AG04449 (cell line): Measurements from ENCODE around the gene ETV5.

Source experiments
- CTCF ChIA-PET: fragments of 350-600 bp; formaldehyde crosslinking; extraction: SDS; loops from one replicate; lab custom pipeline; 2021; ENCODE audit warnings: antibody characterized with exemption; lab: Yijun Ruan, JAX
- POLR2A ChIA-PET: fragments of 400-600, 350-600 bp; formaldehyde crosslinking; extraction: SDS; loops from one replicate; lab custom pipeline; 2020; ENCODE audit warnings: antibody characterized with exemption, inconsistent platforms; lab: Yijun Ruan, JAX
- DNase-seq: peaks from one replicate; pipeline ENCODE4 v3.0.0-alpha.2; 2010; ENCODE audit warnings: low read depth, low spot score
- H3K4me3 ChIP-seq: 2 replicates; pipeline ENCODE4 v1.5.1; 2011; ENCODE audit warnings: low read depth, mild to moderate bottlenecking, control low read depth, low read length
- CTCF ChIP-seq: IDR thresholded peaks from one replicate; pipeline ENCODE4 v1.5.1; 2011; ENCODE audit warnings: mild to moderate bottlenecking, moderate library complexity, low read length, control low read depth, inconsistent platforms; ENCODE audit not compliant: insufficient read depth; ENCODE audit errors: missing control alignments

Gene ETV5

GRCh38 chr3:186060222-186060621, 48.7 kb downstream of the ETV5 start:
- DNase-seq, result no peak
- no peak overlapping the region for H3K4me3 ChIP-seq
- ChIA-PET CTCF (interaction anchor here (0.8 to 1.1 kb wide), 2 partner anchors 8 to 16 kb away, joined by 3 read pairs; no protein-coding TSS in a partner anchor), POLR2A (no interaction called here)
- TF ChIP-seq CTCF, result no peak

DNA sequence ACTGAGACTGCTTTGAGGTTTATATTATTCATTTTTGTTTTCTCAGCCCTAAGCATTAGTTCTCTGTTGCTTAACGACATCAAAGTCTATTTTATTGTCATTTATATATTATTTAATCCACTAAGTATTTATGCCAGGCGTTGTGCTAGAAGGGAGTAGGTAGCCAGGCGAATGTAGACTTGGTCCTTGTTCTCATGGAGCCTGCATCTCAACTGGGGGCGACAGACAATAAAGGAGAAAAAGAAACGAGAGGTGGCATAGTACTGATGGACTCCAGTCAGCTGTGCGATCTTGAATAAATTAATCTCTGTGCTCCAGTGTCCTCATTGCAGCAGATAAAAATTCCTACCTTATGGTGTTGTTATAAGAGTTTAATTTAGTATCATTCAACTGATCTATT, 49.7 kb downstream of the ETV5 start:
- ChIA-PET POLR2A (no interaction called here), CTCF (no interaction called here)
- no peak for DNase-seq
- no peak for TF ChIP-seq CTCF
- no peak overlapping the region for H3K4me3 ChIP-seq

DNA sequence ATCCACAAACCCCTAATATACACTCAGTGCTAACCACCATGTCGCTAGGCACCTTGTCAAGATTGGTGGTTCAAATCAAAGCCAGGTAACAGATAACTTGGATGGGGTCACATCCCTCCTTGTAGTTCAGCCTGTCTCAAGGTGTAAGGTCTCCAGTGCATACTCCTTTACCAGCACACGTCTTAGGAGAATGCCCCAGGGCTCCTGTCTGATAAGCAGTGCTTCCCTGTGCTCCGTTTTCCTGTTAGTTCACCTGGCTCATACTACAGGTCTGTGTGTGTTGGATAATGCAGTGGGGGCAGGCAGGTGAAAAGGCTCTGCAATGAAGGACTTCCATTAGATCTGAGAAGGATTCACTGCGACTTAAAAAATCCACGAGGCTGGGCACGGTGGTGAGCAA, 50.7 kb downstream of the ETV5 start:
- no peak for DNase-seq
- no peak overlapping the region for H3K4me3 ChIP-seq
- CTCF ChIA-PET, result interaction anchor here (1.0 kb wide), 1 partner anchor 212 kb away, joined by 3 read pairs; no protein-coding TSS in a partner anchor
- POLR2A ChIA-PET, result no interaction called here
- no peak for TF ChIP-seq CTCF

GRCh38 chr3:186057594-186057993, 51.3 kb downstream of the ETV5 start:
- TF ChIP-seq CTCF, result no peak
- ChIA-PET POLR2A (no interaction called here), CTCF (interaction anchor here (1.0 kb wide), 1 partner anchor 213 kb away, joined by 3 read pairs; no protein-coding TSS in a partner anchor)
- no peak overlapping the region for H3K4me3 ChIP-seq
- peak; percentile 81 for DNase-seq

GRCh38 chr3:186054792-186055352, 54.0 kb downstream of the ETV5 start:
- TF ChIP-seq CTCF, result no peak
- DNase-seq, result no peak
- ChIA-PET CTCF (interaction anchor here (0.8 to 1.5 kb wide), 4 partner anchors 8 to 486 kb away, joined by 3 to 6 read pairs (median 4); no protein-coding TSS in a partner anchor), POLR2A (interaction anchor here (1.2 kb wide), 1 partner anchor 50 kb away, joined by 3 read pairs; no protein-coding TSS in a partner anchor)
- no peak overlapping the region for H3K4me3 ChIP-seq

DNA sequence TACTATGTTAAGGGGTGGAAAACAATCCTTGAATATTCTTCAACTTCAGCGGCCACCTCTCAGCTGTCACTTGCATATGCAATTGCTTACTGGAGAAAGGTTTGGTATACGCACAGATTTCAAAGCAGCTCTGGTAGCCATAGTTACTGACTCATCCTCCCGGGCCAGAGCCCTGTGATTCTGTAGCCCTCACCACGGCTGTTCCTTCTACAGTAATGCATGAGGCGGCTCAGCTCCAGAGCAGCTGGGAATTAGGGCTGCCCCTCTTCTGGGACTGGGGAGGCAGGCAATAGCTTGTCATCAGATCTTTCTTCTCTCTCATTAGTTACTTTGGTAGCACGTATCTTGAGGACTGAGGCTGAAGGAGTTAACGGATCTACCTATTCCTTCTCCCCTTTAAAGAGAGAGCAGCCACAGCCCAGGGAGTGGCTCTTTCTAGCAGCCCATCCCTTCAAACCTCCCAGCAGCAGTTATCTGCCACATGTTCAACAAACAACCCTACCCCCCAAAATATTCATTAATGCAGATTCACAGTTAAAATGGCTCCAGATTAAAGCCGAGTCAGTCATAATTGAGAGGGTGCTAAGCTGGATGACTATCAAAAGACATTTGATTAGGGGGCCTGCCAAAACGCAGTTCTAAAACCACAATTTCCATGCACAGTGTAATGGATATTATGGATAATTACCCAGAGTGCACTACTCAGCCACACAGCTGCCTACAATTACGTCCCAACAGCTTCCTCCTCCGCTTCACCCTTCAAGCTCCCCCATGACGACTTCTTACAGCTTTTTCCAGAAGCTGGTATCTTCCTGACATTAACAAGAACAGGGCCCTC, 54.7 kb downstream of the ETV5 start:
- ChIA-PET POLR2A (interaction anchor here (1.2 kb wide), 1 partner anchor 51 kb away, joined by 3 read pairs; no protein-coding TSS in a partner anchor), CTCF (interaction anchor here (0.8 to 1.2 kb wide), 4 partner anchors 9 to 487 kb away, joined by 3 to 4 read pairs (median 3); no protein-coding TSS in a partner anchor)
- DNase-seq, result peak; percentile 19
- no peak for TF ChIP-seq CTCF
- H3K4me3 ChIP-seq, result no peak overlapping the region
